HG03432 (cell line): ENCODE data around the gene PCED1B.
"Not testable (repeated sequence)": the region's sequence is repeated elsewhere in the genome, so short reads cannot be mapped to it uniquely, and the experiment has no call there.

ENCODE experiments used
- ATAC-seq: cut with Tn5 transposase; IDR thresholded peaks from one replicate; pipeline ENCODE4 v1.9.1; 2021; ENCODE audit warnings: mild to moderate bottlenecking, moderate library complexity; ENCODE audit not compliant: unreplicated experiment

Gene PCED1B

DNA sequence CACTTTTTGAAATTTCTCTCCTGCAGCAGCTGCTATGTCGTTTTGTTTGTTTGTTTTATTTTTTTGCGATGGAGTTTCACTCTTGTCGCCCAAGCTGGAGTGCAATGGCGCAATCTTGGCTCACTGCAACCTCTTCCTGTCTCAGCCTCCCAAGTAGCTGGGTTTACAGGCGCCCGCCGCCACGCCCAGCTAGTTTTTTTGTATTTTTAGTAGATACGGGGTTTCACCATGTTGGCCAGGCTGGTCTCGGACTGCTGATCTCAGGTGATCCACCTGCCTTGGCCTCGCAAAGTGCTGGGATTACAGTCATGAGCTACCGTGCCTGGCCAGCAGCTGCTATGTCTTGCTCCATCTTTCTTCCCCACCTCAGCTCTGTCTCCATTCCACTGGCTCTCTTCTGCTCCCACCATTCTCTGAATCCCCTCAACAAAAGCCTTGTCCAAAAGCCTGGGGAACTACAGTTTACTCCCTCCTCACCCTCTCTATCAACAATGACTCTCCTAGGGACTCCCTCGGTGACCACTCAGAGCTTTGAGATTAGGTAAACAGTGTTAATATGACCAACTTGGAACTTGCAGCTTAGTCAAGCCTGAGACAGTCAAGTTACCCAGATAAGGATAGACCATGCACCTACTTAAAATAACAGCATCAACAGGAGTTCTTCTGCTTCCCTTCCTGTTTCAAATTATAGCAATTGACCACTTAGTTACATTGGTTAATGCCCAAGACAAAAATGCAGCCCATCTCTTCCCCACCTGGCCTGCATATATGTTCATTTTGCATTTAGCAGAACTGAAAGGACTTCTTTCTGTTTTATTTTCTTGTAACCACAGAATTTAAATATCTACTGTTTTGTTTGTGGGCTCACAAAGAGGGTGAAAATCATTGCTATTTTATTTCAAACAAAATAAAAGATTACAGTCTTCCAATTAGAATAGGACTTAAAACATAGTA, 189.4 kb downstream of the PCED1B start:
- ATAC-seq = peak; percentile 80

DNA sequence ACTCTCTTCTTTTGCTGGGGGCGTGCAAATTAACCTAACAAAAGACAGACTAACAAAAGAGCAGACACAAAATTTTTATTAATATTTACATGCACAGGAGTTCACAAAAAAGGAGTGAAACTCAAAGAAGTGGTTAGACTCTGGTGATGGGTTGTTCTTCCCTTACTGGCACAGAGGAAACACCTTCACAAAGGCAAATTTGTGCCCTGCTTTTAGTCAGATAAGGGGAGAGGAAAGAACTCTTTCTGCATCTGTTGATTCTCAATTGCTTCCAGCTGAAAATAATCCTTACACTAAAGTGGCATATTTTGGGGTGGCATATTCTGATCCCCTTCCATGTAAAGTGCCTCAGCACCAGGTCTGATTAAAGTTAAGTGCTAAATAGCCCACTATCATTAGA, 190.5 kb downstream of the PCED1B start:
- ATAC-seq = no peak

DNA sequence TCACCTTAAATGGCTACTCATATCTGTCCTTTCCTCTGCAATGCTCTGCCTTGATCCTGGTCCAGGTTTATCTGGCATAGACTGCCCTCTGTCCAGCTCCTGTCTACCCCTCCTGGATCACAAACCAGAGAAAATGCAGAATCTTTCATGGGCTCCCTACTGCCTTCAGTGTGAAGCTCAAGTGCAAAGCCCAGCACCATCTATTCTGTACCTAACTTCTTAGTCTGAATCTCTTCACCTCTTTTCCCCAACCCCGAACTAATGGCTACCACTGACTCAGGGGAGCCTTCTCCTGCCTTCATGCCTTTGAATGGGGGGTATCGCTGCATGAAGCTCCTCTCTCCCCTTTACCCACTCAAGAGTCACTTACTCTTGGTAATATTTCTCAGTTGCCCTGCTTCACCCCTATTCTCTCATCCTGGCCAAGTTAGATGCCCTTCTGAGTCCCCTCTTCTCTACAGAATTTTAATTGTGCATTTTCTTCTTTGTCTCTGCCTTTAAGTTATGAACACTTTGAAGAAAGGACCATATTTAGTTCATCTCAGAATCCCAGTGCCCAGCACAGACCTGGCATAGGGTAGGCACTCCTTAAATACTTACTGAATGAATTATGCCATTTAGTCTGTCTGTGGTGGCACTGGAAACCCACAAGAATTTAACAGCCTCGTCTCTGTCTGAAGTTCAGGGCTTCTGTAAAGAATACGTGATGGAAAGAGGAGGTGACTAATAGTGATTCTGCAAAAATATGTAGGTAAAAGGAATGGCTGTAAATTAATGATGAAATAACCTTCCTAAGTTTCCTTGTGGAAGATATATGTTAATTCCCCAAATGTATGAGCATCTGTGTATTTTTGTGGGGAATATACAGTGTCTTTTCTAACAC, 191.6 kb downstream of the PCED1B start:
- no peak for ATAC-seq

DNA sequence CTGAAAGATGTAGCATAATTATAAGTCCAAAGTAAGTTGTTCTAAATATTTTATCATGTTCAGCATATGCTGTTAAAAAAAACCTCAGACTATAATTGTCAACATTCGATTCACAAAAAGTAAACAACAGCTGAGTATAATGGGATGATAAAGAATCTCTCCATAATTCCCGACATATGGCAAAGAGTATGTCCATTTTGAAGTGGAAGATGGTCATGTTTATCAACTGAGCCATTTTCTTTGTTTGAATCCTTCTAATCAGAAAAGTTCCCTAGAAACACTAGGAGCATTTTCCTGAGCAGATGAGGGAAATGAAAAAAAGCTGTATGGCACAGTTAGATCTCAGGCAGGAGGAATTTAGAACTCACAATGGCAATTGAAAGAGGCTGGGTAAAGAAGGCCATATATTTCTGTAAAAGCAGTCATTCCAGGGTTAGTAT, 192.4 kb downstream of the PCED1B start:
- no peak for ATAC-seq

DNA sequence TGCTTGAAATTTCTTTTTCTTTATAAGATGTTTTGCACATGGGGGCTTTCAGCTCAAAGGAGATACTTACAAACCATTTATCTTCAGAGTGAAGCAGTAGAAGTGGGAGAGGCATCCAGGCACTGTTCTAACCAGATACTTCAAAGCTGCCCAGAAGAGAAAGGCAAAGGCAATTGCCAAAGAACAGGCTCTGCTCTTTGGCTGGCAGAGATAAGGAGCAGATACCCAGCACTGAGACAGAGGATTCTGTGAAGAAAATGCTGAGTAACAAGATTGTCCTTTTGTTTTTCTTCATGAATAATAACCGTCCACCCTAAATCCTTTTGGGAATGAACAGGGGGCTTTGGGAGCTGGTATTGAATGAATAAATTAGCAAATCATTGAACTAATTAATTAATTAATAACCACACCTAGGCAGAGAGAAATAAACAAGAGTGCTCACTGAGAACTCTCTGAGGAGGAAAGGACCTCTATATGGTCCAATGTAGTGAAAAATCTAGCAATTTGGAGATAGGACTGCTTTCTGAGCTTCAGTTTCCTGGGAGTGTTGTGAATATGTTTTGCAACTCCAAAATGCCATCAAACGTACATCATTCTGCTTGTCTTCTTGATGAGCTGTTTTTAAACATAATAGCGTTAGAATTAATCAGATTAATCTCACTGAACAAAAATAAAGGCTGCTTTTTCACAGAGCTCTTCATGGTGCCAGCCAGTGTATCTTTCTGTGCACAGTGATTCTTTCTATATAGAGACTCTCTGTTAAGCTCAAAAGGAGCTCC, 193.2 kb downstream of the PCED1B start:
- ATAC-seq = no peak

DNA sequence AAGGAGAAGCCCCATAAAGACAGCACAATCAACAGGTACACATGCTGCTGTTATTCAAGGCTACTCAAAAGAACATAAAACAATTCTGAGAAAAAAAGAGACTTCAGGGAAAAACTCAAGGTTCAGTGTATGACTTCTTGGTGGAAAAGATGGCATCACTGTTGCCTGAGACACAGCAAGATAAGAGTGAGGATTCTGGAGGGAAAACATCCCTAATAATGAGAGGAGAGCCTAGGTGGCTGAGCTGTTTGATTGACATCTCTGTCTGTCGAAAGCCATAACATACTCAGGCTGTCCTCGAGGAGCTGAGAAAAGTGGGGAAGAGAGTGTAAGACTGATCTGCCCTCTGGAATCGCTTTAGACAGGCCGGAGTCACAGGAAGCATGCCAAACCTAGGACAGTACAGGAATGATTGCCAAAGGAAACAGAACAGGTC, 193.8 kb downstream of the PCED1B start:
- ATAC-seq = no peak

DNA sequence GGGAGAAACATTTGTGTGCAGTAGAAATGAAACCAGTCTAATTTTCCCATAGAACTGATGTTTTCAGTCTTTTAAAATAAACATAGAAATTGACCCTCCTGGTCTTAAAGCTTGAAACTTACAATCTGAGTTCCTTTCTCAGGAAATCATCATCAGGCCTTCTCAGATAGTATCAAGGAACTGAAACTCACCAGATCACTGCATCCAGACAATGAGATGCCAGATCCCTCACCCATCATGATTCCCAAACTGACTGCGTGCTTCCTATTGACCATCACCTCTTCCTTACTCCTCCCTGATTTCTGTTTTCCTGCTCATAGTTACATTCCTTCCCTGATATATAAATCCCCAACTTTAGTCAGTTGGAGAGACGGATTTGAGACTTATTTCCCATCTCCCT, 195.3 kb downstream of the PCED1B start:
- ATAC-seq = no peak

DNA sequence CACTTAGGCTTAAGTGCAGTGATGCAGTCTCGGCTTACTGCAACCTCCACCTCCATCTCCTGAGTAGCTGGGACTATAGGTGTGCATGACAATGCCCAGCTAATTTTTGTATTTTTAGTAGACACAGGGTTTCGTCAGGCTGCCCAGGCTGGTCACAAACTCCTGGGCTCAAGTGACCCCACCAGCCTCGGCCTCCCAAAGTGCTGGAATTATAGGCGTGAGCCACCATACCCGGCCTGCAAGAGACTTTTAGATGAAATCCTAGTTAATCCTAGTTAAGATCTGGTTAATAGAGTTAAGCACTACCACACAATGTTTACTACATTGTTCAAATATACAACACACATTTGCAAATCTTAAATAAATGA, 196.8 kb downstream of the PCED1B start:
- no peak for ATAC-seq

DNA sequence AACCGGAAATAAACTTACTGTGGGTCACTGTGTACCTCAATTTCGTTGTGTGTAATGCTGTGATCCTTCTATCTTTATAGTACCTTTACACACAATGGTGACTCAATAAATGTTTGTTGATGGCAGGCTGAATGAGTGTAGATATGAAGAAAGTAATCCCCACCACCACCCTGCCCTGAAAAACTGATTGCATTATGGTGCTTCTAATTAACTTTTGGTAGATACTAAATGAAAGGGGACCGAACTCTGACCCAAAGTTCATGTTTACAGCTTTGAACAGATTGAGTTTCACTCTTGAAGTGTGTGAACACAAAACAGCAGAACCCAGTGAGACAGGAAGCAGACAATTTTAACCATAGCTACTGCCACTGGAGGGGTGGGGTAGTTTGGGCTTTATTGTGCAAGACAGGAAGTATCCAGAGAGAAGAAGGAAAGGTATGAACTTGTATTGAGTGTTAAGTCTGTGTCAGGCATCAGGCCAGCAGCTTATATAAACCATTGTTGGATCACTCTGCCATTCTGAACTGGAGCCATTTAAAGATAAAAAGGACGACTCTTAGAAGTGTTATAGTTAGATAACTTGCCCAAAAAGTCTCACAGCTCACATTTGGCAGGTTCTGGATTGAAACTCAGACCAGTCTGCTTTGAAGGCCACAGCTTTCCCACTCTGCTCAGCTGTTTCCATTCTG, 197.3 kb downstream of the PCED1B start:
- peak; percentile 96 for ATAC-seq

DNA sequence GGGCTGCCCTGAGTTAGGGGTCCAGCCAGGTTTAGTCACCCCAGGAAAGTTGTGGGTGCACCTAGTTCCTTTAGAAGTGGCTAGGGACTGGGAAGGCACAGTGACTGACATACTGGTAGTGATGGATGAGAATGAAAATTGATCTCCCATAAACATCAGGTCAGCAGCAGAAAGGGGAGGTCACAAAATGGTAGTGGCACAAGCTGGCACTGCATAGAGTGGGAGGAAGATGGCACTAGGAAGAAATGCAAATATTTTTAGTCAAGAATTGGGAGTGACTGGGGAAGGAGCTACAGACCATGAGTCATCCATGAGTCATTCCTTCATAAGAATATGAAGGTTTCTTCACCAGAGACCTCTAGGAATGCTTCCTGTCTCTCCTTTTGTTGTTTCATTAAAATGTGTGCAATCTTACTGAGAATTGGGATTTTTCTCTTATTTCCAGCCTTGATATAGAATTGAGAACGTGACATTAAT, 198.6 kb downstream of the PCED1B start:
- ATAC-seq = no peak

DNA sequence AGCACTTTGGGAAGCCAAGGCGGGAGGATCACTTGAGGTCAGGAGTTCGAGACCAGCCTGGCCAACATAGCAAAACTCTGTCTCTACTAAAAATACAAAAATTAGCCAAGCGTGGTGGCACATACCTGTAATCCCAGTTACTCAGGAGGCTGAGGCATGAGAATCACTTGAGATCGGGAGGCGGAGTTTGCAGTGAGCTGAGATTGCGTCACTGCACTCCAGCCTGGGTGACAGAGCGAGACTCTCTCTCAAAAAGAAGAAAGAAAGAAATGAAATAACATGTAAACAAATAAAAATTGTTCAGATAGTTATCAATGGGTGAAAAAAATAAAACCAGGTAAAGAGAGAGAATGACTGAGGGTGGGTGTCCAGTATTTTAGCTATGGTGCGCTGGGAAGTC, 200.3 kb downstream of the PCED1B start:
- ATAC-seq = not testable (repeated sequence)

DNA sequence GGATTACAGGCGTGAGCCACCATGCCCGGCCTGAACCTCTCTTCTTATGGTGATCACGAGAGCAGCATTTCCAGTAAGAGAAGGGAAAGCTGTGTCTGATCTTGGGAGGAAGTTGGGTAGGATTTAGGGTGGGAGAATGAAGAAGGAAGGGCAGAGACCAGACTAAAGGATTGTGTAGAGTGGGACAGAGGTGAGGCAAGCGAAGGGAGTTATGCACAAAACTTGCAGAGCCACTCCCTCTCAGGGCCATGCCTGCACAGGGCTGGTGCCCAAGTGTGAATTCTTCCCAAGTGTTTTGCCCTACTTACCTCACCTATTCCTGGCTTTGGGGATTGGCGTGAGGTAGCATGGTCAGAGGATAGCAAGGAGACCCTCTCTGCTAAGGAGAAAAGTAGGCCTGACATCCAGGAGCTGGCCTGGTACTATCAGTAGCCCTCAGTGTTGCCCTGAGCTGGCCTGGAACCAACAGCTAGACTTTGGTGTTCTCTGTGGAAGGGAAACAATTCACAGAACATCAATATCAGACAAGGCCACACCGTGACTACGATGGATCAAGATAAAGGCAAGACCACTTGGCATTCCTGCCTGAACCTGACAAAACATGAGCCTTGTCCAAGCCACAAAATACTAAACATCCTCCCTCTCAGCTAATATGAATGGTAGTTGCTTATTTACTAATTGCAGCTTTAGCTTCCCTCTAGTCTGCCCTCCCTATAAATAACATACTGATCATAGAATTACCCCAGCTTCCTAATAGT, 201.3 kb downstream of the PCED1B start:
- no peak for ATAC-seq

DNA sequence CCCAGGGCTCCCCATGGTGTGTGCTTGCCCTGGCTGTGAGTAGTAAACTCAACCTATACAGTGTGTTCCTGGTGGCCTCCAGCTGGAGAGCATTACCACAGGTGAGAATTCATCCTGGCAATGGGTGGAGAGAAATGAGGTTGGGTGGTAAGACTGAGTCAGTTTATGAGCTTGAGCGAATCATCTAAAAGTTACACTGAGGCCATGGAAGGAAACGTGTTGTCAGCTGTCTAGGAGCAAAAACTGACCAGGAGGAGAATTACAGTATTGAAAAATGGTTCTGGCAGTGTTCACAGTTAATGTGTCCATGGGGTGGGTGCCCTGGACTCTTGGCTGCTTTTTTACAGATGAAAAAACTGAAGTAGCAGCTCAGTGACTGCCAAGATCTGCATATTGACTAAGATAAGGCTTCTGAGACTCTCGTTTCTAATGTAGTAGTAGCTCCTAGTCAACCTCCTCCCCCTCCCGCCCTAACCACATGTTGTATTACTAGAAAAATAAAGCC, 202.3 kb downstream of the PCED1B start:
- no peak for ATAC-seq

DNA sequence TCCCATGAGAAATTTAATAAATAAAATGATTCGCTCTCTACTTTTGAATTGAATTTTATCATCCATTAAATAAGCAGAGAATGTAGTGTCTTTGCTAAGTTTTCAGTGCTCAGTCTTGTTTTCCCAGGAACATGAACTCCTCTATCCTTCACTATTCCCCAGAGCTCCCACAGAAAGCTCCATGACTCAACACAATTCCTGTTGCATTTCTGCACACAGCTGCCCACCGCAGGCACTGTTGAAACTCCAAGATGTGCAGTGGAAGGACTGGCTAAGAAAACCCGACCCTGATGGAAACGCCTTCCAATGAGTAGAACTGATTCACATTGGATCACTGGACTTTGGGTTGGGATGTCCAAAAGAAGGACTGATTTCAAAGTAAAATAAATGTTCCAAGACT, 202.8 kb downstream of the PCED1B start:
- no peak for ATAC-seq
